HAP-1 (cell line): ENCODE data around the gene ANKRD65.
A peak's percentile ranks its signal among the peaks of the same experiment; 100 is the strongest.
"Not testable (repeated sequence)": the region's sequence is repeated elsewhere in the genome, so short reads cannot be mapped to it uniquely, and the experiment has no call there.

ENCODE experiments used
- DNase-seq, 2 experiments: peaks; one replicate each; pipeline ENCODE4 v3.0.0-alpha.2; 2016 to 2020; ENCODE audit warnings: low spot score in 2 of 2
- H3K27me3 ChIP-seq: fragments of 250-450 bp; sonication (Bioruptor Pico); 2 replicates; pipeline ENCODE4 v1.5.1; 2020; ENCODE audit warnings: low read depth, mild to moderate bottlenecking, moderate library complexity
- H3K36me3 ChIP-seq: fragments of 250-450 bp; sonication (Bioruptor Pico); replicated peaks from 2 replicates; pipeline ENCODE4 v1.5.1; 2020; ENCODE audit warnings: mild to moderate bottlenecking
- H3K4me1 ChIP-seq: fragments of 250-450 bp; sonication (Bioruptor Pico); 2 replicates; pipeline ENCODE4 v1.5.1; 2020; ENCODE audit warnings: mild to moderate bottlenecking
- H3K4me3 ChIP-seq: fragments of 250-450 bp; sonication (Bioruptor Pico); 2 replicates; pipeline ENCODE4 v1.5.1; 2020; ENCODE audit warnings: mild to moderate bottlenecking, moderate library complexity
- H3K9me3 ChIP-seq: fragments of 250-450 bp; sonication (Bioruptor Pico); 2 replicates; pipeline ENCODE4 v1.5.1; 2020; ENCODE audit warnings: mild to moderate bottlenecking, moderate library complexity
- in situ Hi-C: fragments of 300-500 bp; cut with MboI; formaldehyde crosslinking; loops from 3 replicates; pipeline ENCODE4 v1.14.3; 2020; ENCODE audit warnings: low sequenced_read_pairs, inconsistent platforms, mixed read lengths

Gene ANKRD65

DNA sequence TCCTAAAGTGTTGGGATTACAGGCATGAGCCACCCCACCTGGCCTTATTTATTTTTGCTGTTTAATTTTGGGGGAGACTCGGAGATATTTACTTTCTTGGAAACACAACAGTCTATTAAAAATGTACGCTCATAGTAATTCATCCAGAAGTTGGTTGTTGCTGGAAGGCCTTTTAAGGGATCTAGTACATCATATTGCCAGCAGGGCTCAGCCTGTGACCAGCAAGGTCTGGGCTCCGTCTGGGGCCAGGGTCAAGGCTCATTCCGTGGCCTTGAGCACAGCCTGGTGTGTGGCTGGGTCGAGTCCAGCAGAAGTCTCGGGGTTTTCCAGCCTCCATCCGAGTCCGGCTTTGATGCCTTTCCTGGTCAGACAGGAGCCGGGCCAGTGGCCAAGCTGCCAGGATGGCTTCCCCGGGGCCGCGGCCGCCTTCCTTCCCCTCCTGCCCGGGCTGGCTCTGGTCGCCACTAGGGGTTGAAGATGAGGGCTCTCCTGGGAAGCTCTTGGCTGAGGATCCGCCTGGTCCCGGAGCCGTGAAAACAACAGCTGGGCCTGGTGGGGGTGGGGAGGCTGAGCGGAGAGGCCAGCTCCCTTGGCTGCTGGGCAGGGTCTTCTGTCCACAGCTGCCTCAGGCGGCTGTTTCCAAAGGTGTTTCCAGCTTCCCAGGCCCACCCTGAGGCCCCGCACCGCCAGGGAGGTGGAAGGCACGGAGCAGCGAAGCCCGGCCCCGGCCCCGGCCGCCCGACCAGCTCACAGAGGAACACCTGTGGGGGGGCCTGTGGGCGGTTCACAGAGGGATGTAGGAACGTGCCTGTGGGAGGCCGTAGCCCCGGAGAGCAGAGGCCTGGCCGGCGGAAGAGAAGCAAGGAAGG lies 9.3 kb upstream of the ANKRD65 start:
- Histone ChIP-seq H3K4me1 (peaks cover 18% of the 10 kb centered on the region), H3K27me3 (no peaks in the 10 kb centered on the region), H3K36me3 (no peaks in the 10 kb centered on the region), H3K9me3 (no peaks in the 10 kb centered on the region), H3K4me3 (no peak overlapping the region)
- in situ Hi-C loops, result no loop called here
- DNase-seq, result no peak

DNA sequence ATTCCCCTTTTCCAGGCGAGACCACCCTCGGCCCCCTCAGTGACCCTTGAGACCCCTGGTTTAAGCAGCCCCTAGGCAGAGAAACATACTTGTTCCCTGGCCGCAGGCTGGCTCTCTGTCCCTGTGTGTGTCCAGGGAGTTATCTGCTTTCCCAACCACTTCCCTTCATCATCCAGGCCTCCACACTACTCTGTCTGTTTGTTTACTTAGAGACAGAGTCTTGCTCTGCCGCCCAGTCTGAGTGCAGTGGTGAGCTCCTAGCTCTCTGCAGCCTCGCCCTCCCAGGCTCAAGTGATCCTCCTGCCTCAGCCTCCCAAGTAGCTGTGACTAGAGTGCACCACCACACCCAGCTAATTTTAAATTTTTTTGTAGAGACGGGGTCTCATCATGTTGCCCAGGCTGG lies 8.6 kb upstream of the ANKRD65 start:
- DNase-seq, result no peak
- in situ Hi-C loops, result no loop called here
- Histone ChIP-seq H3K4me1 (peaks cover 13% of the 10 kb centered on the region), H3K27me3 (no peaks in the 10 kb centered on the region), H3K9me3 (no peaks in the 10 kb centered on the region), H3K4me3 (no peak overlapping the region), H3K36me3 (no peaks in the 10 kb centered on the region)

DNA sequence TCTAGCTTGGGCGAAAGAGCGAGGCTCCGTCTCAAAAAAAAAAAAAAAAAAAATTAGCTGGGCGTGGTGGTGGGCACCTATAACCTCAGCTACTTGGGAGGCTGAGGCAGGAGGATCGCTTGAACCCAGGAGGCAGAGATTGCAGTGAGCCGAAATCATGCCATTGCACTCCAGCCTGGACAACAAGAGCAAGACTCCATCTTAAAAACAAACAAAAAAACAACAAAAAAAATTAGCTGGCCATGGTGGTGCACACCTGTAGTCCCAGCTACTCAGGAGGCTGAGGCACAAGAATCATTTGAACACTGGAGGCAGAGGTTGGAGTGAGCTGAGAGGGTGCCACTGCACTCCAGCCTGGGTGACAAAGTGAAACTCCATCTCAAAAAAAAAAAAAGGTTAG lies 7.9 kb upstream of the ANKRD65 start:
- in situ Hi-C loops, DNase-seq, H3K36me3 ChIP-seq, H3K9me3 ChIP-seq, H3K4me3 ChIP-seq, H3K27me3 ChIP-seq: not testable (repeated sequence)
- H3K4me1 ChIP-seq, result peaks cover 11% of the 10 kb centered on the region

DNA sequence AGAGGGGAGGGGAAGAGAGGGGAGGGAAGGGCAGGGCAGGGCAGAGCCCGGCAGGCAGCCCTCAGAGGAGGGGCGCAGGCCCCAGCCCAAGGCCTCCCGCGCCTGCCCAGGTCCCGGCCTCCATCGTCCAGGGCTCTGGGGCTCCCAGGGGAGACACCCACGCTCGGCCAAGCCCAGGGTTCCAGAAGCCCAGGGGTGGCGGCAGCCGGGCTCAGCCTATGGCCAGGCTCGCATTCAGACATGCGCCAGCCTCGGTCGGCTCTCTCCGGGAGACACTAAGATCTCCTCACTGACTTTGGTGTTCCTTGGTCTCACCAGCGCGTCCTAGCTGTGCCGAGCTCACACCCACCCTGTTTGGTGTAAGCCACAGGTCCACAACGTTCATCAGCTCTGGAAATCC lies 7.1 kb upstream of the ANKRD65 start:
- Histone ChIP-seq H3K27me3 (no peaks in the 10 kb centered on the region), H3K4me1 (peaks cover 4% of the 10 kb centered on the region), H3K9me3 (no peaks in the 10 kb centered on the region), H3K4me3 (no peak overlapping the region), H3K36me3 (no peaks in the 10 kb centered on the region)
- in situ Hi-C loops, result no loop called here
- no peak for DNase-seq

DNA sequence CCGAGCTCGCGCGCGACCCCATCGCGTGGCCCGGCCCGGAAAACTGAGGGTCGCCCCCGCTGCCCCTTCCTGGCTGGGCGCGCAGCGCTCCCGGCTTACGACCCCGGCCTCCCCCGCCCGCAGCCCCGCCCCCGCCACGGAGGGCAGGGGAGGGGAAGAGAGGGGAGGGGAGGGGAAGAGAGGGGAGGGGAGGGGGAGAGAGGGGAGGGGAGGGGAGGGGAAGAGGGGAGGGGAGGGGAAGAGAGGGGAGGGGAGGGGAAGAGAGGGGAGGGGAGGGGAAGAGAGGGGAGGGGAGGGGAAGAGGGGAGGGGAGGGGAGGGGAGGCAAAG lies 6.7 kb upstream of the ANKRD65 start:
- Histone ChIP-seq H3K27me3 (no peaks in the 10 kb centered on the region), H3K9me3 (no peaks in the 10 kb centered on the region), H3K4me1 (peaks cover 2% of the 10 kb centered on the region; the same call in 1 of the 2 replicates), H3K36me3 (no peaks in the 10 kb centered on the region), H3K4me3 (peak overlapping the region; percentile 19; the same call in 1 of the 2 replicates)
- in situ Hi-C loops, result no loop called here
- DNase-seq, result no peak

DNA sequence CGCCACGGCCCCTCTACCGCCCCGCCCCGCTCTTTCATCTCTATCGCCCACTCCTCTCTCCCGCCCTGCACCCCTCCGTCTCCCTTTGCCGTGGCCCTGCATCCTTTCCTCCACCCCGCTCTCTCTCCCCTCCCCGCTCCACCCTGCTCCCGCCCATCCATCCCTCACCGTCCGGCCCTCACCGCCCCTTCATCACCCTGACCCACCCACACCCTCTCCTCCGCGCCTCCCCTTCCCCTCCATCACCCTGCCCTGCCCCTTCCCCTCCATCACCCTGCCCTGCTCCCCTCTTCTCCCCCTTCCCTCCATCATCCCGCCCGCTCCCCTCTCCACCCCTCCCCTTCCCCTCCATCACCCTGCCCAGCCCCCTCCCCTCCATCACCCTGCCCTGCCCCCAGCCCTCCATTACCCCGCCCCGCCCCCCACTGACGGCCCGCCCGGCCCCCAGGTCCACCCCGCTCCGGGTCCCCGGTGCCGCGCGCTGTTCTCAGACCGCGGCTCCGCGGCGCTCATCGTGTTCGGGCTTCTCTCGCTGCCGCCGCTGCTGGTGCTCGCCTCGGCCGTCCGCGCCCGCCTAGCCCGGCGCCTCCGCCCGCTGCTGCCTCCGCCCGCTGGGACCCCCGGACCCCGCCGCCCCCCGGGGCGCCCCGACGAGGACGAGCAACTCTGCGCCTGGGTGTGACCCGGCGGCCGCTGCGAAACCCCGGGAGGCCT lies 6.2 kb upstream of the ANKRD65 start:
- Histone ChIP-seq H3K4me3 (peak overlapping the region; percentile 19; the same call in 1 of the 2 replicates), H3K9me3 (no peaks in the 10 kb centered on the region), H3K27me3 (no peaks in the 10 kb centered on the region), H3K4me1 (peaks cover 2% of the 10 kb centered on the region; the same call in 1 of the 2 replicates), H3K36me3 (no peaks in the 10 kb centered on the region)
- in situ Hi-C loops, result no loop called here
- peak; percentile 35 to 87 for DNase-seq

DNA sequence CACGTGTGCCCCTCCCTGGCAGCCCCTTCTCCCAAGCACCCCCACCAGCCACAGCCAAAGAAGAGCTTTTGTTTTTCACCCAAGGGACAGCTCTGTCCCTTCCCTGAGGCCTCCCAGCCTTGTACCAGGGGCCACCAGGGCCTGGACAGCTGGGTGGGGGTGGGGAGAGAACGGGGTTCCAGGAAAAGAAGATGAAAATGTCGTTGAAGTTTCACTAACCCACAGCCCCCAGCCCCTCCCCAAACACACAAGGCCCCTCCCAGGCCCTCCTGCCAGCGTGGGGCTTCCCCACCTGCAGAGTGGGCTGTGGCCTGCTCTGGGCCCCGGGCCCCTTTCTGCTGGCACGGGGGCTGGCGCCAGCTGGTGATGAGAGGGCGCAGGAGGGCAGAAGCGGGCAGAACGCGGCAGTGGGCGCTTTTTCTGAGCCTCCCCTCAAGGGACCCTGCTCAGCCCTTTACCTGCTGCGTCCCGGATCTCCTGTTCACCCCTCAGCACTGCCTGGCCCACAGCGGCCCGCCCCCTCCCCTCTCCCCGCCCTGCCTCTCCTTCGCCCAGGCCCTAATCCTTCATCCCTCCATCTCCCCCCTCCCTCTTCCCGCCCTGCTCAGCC lies 5.5 kb upstream of the ANKRD65 start:
- no peak overlapping the region for H3K4me3 ChIP-seq
- no peak for DNase-seq
- in situ Hi-C loops, result no loop called here

DNA sequence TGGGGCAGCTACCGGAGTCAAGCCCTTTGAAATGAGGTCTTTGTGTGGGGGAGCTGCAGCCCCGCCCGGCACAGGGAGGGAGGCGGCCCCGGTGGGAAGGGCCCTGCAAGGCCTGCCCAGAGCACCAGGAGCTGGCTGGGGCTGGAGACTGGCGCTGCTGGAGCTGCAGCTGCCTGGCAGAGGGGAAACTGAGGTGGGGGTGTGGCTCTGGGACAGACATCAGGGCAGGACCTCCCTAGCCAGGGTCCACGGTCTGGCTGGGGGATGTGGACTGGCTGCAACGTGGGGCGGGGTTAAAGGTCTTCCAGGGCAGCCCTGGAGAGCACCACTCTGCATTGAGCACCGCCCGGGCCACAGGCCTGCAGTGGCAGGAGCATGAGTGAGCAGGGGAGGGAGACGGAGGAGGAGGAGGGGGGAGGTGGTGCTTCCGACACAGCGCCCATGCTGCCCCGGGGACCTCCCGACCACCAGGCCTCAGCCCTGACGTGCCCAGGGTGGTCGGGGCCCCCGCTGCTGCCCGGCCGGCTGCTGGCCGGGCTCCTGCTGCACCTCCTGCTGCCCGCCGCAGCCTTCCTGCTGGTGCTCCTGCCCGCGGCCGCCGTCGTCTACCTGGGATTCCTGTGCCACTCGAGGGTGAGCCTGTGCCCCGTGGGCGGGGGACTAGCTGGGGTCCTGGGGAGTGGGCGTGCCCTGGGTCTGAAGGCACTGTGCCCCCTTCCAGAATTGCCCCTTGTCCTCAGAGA lies 4.8 kb upstream of the ANKRD65 start:
- peak in 1 of 2 experiments; percentile 13 for DNase-seq
- Histone ChIP-seq H3K27me3 (no peaks in the 10 kb centered on the region), H3K9me3 (no peaks in the 10 kb centered on the region), H3K4me3 (no peak overlapping the region), H3K4me1 (peaks cover 2% of the 10 kb centered on the region; the same call in 1 of the 2 replicates), H3K36me3 (no peaks in the 10 kb centered on the region)
- in situ Hi-C loops, result no loop called here

More for the DNA sequence above, 5.5 kb upstream of the ANKRD65 start:
- Histone ChIP-seq H3K4me1 (peaks cover 2% of the 10 kb centered on the region; the same call in 1 of the 2 replicates), H3K36me3 (no peaks in the 10 kb centered on the region), H3K9me3 (no peaks in the 10 kb centered on the region), H3K27me3 (no peaks in the 10 kb centered on the region)

DNA sequence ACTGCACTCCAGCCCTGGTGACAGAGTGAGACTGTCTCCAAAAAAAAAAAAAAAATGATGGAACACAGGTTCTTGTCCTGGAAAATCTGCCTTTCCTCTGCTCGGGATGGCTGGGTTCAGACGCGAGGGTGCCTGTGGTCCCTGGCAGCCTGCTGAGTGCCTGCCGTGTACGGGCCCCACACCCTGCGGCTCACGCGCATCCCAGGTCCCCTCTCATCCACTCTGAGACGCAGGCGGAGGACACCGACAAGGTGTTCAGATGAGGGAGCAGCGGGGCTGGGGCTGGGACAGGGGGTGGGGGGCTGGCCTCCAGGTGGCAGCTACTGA lies 4.3 kb upstream of the ANKRD65 start:
- DNase-seq, result peak in 1 of 2 experiments; percentile 10
- H3K36me3 ChIP-seq, result no peaks in the 10 kb centered on the region
- no peak overlapping the region for H3K4me3 ChIP-seq
- in situ Hi-C loops, result no loop called here
- no peaks in the 10 kb centered on the region for H3K27me3 ChIP-seq
- no peaks in the 10 kb centered on the region for H3K9me3 ChIP-seq
- peaks cover 2% of the 10 kb centered on the region; the same call in 1 of the 2 replicates for H3K4me1 ChIP-seq

DNA sequence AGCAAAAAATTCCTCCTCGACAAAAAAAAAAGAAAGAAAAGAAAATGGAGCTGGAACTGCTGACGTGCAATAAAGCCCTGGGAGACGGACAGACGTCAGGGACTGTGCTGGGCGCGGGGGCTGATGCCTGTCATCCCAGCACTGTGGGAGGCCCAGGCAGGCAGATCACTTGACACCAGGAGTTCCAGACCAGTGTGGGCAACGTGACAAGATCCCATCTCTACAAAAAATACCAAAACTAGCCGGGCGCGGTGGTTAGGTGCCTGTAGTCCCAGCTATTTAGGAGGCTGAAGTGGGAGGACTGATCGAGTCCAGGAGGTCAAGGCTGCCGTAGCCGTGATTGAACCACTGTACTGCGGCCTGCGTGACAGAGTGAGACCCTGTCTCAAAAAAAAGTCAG lies 3.6 kb upstream of the ANKRD65 start:
- in situ Hi-C loops, result no loop called here

DNA sequence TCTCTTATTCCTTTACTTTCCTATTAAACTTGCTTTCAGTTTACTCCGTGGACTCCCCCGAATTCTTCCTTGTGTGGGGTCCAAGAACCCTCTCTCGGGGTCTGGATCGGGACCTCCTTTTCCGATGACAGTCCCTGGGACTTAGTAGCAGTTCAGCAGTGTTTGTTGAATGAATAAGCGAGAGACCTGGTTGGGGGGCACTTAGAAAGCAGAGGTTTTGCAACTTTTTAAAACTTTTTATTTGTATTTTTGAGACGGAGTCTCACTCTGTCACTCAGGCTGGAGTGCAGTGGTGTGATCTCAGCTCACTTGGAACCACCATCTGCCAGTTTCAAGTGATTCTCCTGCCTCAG lies 2.1 kb upstream of the ANKRD65 start:
- Histone ChIP-seq H3K9me3 (no peaks in the 10 kb centered on the region), H3K4me3 (no peak overlapping the region), H3K36me3 (no peaks in the 10 kb centered on the region), H3K4me1 (peaks cover 2% of the 10 kb centered on the region; the same call in 1 of the 2 replicates), H3K27me3 (no peaks in the 10 kb centered on the region)
- in situ Hi-C loops, result no loop called here
- no peak for DNase-seq

More for the DNA sequence above, 3.6 kb upstream of the ANKRD65 start:
- Histone ChIP-seq H3K4me3 (no peak overlapping the region), H3K4me1 (peaks cover 2% of the 10 kb centered on the region; the same call in 1 of the 2 replicates), H3K9me3 (no peaks in the 10 kb centered on the region), H3K27me3 (no peaks in the 10 kb centered on the region), H3K36me3 (no peaks in the 10 kb centered on the region)
- DNase-seq, result no peak

DNA sequence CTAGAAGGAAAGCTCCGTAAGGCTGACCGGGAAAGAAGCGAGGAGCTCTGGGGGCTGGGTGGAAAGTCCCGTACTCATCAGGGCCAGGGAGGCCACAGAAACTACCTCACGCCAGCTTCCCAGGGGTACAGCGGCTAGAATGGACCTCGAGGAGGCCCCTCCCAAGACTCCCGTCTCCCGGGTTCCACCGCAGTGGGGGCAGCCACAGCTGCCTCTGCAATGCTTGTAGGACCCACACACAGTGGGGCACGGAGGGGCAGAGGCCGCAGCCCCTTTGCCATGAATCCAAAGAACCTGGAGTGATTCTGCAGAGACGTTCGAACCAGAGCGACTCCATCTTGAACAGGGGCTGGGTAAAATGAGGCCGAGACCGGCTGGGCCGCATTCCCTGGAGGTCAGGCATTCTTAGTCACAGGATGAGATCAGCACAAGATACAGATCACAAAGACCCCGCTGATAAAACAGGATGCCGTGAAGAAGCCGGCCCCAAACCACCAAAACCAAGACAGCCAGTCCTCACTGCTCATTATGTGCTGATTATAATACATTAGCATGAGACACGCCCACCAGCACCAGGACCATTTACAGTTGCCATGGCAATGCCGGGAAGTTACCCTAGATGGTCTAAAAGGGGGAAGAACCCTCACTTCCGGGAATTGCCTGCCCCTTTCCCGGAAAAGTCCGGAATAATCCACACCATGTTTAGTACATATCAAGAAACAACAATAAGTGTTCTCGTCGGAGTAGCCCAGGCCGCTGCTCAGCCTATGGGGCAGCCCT lies 1.6 kb upstream of the ANKRD65 start:
- Histone ChIP-seq H3K4me3 (no peak overlapping the region), H3K36me3 (no peaks in the 10 kb centered on the region), H3K27me3 (no peaks in the 10 kb centered on the region), H3K9me3 (no peaks in the 10 kb centered on the region), H3K4me1 (peaks cover 2% of the 10 kb centered on the region; the same call in 1 of the 2 replicates)
- no peak for DNase-seq
- in situ Hi-C loops, result no loop called here

DNA sequence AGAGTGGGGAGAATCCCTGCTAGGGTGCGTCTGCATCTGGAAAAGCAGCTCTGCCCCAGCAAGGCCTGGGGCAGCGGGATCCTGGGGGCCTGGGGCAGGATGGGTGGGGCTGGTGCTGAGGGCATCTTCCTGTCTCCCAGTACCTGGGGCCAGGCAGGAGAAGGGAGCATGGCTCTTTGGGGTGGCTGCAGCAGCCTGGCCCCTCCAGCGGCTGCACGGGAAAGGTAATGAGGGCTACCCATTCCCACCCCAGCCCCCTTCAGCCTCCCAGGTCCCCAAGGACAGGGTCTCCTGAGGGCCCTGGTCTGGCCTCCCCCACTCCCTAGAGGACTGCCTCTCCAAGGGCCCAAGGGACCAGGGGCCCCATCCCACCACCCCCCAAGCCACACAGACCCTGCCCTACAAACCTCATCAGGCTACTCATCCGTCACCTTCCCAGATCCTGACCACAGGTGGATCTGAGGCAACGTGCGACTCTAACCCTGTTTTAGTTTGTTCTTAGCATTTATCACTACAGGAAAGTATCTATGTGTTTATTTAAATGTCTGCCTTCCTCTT lies 910 bp upstream of the ANKRD65 start:
- no peak for DNase-seq
- Histone ChIP-seq H3K4me1 (peaks cover 2% of the 10 kb centered on the region; the same call in 1 of the 2 replicates), H3K4me3 (no peak overlapping the region), H3K36me3 (no peaks in the 10 kb centered on the region), H3K27me3 (no peaks in the 10 kb centered on the region), H3K9me3 (no peaks in the 10 kb centered on the region)
- in situ Hi-C loops, result no loop called here
